Endometrial microvascular endothelial cells (primary cell): ENCODE data around the gene TMEM45A. TPM values are rescaled to one million over a fixed set of nuclear protein-coding genes. Genes with fewer than 3 reads are reported as not detected.

Experiments used
- in situ Hi-C: cut with HindIII; loops from 2 replicates; pipeline ENCODE4 v1.10.0; 2017; ENCODE audit warnings: low sequenced_read_pairs, low pct_unique_long_range_greater_than_20kb; ENCODE audit errors: inconsistent ontology term
- total RNA-seq: library from RNA; depleted of rRNA; stranded (reverse); fragments of >200 nt; gene quantifications from one replicate; pipeline ENCODE4 v1.2.3, GENCODE V29; 2015; ENCODE audit errors: inconsistent ontology term

TMEM45A gene
- total RNA-seq, 1 donor from 2014 or later, result 5.2 TPM

GRCh38 chr3:100591411-100591810 is 99.0 kb downstream of the TMEM45A start:
- in situ Hi-C loops, result no loop called here

GRCh38 chr3:100600181-100601042 is 108.0 kb downstream of the TMEM45A start:
- in situ Hi-C loops, result no loop called here

- in situ Hi-C loops, result no loop called here
These were observed 110.4 kb downstream of the TMEM45A start for GRCh38 chr3:100602506-100603444.

- in situ Hi-C loops, result no loop called here
These were observed 111.0 kb downstream of the TMEM45A start for GRCh38 chr3:100603469-100603868.

GRCh38 chr3:100605358-100605757 is 112.9 kb downstream of the TMEM45A start:
- in situ Hi-C loops, result no loop called here

GRCh38 chr3:100606894-100607512 is 114.6 kb downstream of the TMEM45A start:
- in situ Hi-C loops, result no loop called here

GRCh38 chr3:100609305-100609704 is 116.9 kb downstream of the TMEM45A start, which contains the start of gene ADGRG7:
ADGRG7 (plus strand) TSS chr3:100609601; CDS start chr3:100609857, 256 bp downstream.
- in situ Hi-C loops, result no loop called here

- in situ Hi-C loops, result no loop called here
These were observed 117.5 kb downstream of the TMEM45A start for GRCh38 chr3:100609963-100610362.

- in situ Hi-C loops, result no loop called here
These were observed 118.8 kb downstream of the TMEM45A start for GRCh38 chr3:100611221-100611620.

GRCh38 chr3:100613721-100614390 is 121.4 kb downstream of the TMEM45A start:
- in situ Hi-C loops, result no loop called here

GRCh38 chr3:100614941-100615340 is 122.5 kb downstream of the TMEM45A start:
- in situ Hi-C loops, result no loop called here

GRCh38 chr3:100615684-100616083 is 123.3 kb downstream of the TMEM45A start:
- in situ Hi-C loops, result no loop called here

- in situ Hi-C loops, result no loop called here
These were observed 128.8 kb downstream of the TMEM45A start for GRCh38 chr3:100621251-100621650.

Other genes with a start within 250 kb of the TMEM45A start
- gene TBC1D23, start 231.6 kb upstream of the TMEM45A start, total RNA-seq, result 30.3 TPM
- gene NIT2, start 157.9 kb upstream of the TMEM45A start, total RNA-seq, result 14.7 TPM
- 36.2 TPM for gene TOMM70, start 91.5 kb upstream of the TMEM45A start, total RNA-seq
- 1.1 TPM for gene LNP1, start 91.1 kb upstream of the TMEM45A start, total RNA-seq
- gene ADGRG7, start 117.0 kb downstream of the TMEM45A start, total RNA-seq, result not detected
- gene TFG, start 216.9 kb downstream of the TMEM45A start, total RNA-seq, result 129 TPM